Measurements from ENCODE around the gene ELL2. TPM values are rescaled to one million over a fixed set of nuclear protein-coding genes. Genes with fewer than 3 reads are reported as not detected.
"Not testable (repeated sequence)": the region's sequence is repeated elsewhere in the genome, so short reads cannot be mapped to it uniquely, and the experiment has no call there.

ELL2 gene
- total RNA-seq, 3 donors from 2014 or later, result 95.7 to 211 (median 168) TPM

- TF ChIP-seq POLR2AphosphoS5 (IDR thresholded peaks at IDR 0.05), result peak in 1 of 3 donors; percentile 14
- H3K4me1 ChIP-seq; H3K4me3 ChIP-seq; H3K9me3 ChIP-seq; H3K27ac ChIP-seq; intact Hi-C loops (cut with DNase I; ENCODE audit: low total_unique reads); H3K27me3 ChIP-seq; H3K36me3 ChIP-seq; DNase-seq (ENCODE audit: low spot score in 2 of 2): not testable (repeated sequence)
Measured at GRCh38 chr5:95869173-95869855, 92.3 kb downstream of the ELL2 start.

GRCh38 chr5:95868136-95868535, 93.5 kb downstream of the ELL2 start:
- H3K4me1 ChIP-seq, result no peaks in the 10 kb centered on the region
- no peaks in the 10 kb centered on the region for H3K36me3 ChIP-seq
- DNase-seq (ENCODE audit: low spot score in 2 of 2), result no peak
- TF ChIP-seq, protein P1, sequence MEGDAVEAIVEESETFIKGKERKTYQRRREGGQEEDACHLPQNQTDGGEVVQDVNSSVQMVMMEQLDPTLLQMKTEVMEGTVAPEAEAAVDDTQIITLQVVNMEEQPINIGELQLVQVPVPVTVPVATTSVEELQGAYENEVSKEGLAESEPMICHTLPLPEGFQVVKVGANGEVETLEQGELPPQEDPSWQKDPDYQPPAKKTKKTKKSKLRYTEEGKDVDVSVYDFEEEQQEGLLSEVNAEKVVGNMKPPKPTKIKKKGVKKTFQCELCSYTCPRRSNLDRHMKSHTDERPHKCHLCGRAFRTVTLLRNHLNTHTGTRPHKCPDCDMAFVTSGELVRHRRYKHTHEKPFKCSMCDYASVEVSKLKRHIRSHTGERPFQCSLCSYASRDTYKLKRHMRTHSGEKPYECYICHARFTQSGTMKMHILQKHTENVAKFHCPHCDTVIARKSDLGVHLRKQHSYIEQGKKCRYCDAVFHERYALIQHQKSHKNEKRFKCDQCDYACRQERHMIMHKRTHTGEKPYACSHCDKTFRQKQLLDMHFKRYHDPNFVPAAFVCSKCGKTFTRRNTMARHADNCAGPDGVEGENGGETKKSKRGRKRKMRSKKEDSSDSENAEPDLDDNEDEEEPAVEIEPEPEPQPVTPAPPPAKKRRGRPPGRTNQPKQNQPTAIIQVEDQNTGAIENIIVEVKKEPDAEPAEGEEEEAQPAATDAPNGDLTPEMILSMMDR (IDR thresholded peaks at IDR 0.05), result no peak
- no peak for TF ChIP-seq POLR2AphosphoS5 (IDR thresholded peaks at IDR 0.05)
- no peak for TF ChIP-seq POLR2A (IDR thresholded peaks at IDR 0.05)
- intact Hi-C loops (cut with DNase I; ENCODE audit: low total_unique reads), result no loop called here
- H3K27me3 ChIP-seq, result no peaks in the 10 kb centered on the region
- no peak overlapping the region for H3K27ac ChIP-seq
- H3K4me3 ChIP-seq, result no peak overlapping the region
- no peaks in the 10 kb centered on the region for H3K9me3 ChIP-seq

- TF ChIP-seq POLR2AphosphoS5 (IDR thresholded peaks at IDR 0.05) (no peak), POLR2A (IDR thresholded peaks at IDR 0.05) (no peak)
- TF ChIP-seq, protein P1 (IDR thresholded peaks at IDR 0.05), result no peak
- Histone ChIP-seq H3K27ac (no peak overlapping the region), H3K4me1 (no peaks in the 10 kb centered on the region), H3K9me3 (no peaks in the 10 kb centered on the region), H3K27me3 (no peaks in the 10 kb centered on the region), H3K4me3 (no peak overlapping the region), H3K36me3 (no peaks in the 10 kb centered on the region)
- intact Hi-C loops (cut with DNase I; ENCODE audit: low total_unique reads), result no loop called here
- no peak for DNase-seq (ENCODE audit: low spot score in 2 of 2)
Measured at GRCh38 chr5:95866435-95867040, 95.1 kb downstream of the ELL2 start.

DNA sequence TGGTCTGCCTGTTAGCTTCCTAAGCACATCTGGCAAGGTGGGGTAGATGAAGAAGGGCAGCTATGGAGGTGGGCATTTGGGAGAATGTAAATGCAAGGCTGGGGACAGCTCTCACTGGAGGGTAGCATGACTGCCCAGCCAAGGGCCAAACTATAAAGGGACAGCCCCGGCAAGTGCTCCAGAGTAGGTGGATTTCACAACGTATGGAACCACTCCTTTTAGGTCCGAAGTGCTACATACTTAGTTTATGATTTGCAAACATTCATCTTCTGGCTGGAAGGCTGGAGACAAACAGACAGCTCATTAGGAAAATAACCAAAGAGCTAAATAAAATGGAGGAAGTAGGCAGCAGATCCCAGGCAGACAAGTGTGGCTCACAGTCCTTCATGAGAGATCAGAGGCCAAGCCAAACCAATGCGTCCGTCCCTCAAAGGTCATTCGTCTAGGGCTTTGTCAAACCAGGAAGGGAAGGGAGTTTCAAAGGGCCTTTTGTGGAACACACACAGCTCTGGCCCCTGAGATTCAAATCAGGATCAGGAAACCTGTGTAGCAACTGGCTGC, 96.6 kb downstream of the ELL2 start:
- no peaks in the 10 kb centered on the region for H3K36me3 ChIP-seq
- intact Hi-C loops (cut with DNase I; ENCODE audit: low total_unique reads), result no loop called here
- peak overlapping the region; percentile 1 to 34 for H3K27ac ChIP-seq
- DNase-seq (ENCODE audit: low spot score in 2 of 2), result no peak
- no peaks in the 10 kb centered on the region for H3K9me3 ChIP-seq
- TF ChIP-seq POLR2AphosphoS5 (IDR thresholded peaks at IDR 0.05), result no peak
- TF ChIP-seq, protein P1 (IDR thresholded peaks at IDR 0.05), result no peak
- no peak for TF ChIP-seq POLR2A (IDR thresholded peaks at IDR 0.05)
- H3K4me1 ChIP-seq, result no peaks in the 10 kb centered on the region
- no peaks in the 10 kb centered on the region for H3K27me3 ChIP-seq
- no peak overlapping the region for H3K4me3 ChIP-seq

DNA sequence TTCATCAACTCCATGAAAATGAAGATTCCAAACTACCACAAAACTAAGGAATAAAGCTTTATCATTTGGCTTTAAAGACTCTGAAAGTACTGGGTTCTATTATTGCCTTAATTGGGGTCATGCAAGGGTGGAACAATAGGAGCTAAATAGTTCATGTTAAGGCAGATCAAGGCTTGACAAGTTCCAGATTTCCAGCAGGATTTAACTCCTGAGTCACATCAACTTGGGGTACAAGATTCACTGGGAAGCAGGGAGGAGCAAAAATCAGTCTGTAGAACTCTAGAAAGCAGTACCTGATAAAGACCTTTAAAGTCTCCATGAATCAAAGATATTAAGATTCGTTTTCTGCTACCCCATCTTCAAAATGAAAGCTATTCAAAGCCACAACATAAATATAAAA, 97.2 kb downstream of the ELL2 start:
- Histone ChIP-seq H3K27me3 (no peaks in the 10 kb centered on the region), H3K4me3 (no peak overlapping the region), H3K4me1 (no peaks in the 10 kb centered on the region), H3K27ac (no peak overlapping the region), H3K36me3 (no peaks in the 10 kb centered on the region), H3K9me3 (no peaks in the 10 kb centered on the region)
- intact Hi-C loops (cut with DNase I; ENCODE audit: low total_unique reads), result no loop called here
- DNase-seq (ENCODE audit: low spot score in 2 of 2), result no peak
- TF ChIP-seq POLR2A (IDR thresholded peaks at IDR 0.05), result no peak
- TF ChIP-seq POLR2AphosphoS5 (IDR thresholded peaks at IDR 0.05), result no peak
- TF ChIP-seq, protein P1 (IDR thresholded peaks at IDR 0.05), result no peak
